Measurements from ENCODE around the gene PRRT2.

The PRRT2 gene

GRCh38 chr16:29805232-29806098 lies 6.5 kb upstream of the PRRT2 start:
- TF ChIP-seq CTCF (IDR thresholded peaks at IDR 0.05; ENCODE audit: borderline replicate concordance, insufficient read depth, low read depth, low read length), result no peak
- H3K4me3 ChIP-seq (ENCODE audit: low read depth, low read length), result peak overlapping the region; percentile 72

DNA sequence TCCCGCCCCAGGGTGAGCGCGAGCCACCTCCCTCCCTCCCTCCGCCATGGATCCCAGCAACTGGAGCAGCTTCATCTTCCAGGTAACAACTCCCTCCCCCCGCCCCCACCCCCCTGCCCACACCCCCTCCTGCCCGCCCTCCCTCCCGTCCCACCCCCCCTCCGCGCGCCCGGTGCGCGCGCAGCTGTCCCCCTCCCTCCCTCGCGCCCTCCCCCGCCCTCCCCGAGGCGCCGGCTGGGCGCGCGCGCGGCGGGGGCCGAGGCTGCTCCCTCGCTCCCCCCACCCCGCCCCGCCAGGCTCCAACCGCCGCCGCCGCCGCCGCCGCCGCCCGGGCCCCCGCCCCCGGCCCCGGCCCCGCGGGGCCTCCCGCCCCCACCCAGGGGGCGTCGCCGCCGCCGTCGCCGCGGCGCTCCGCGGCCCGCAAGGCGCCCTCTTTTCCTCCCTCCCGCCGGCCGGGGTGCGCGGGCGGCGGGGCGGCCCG lies 5.9 kb upstream of the PRRT2 start, which contains the start of gene MAZ:
MAZ (plus strand) TSS at position 431 of the 481 bp plus-strand sequence. CDS start 173 bp downstream, outside the sequence.
- TF ChIP-seq CTCF (IDR thresholded peaks at IDR 0.05; ENCODE audit: borderline replicate concordance, insufficient read depth, low read depth, low read length), result no peak
- H3K4me3 ChIP-seq (ENCODE audit: low read depth, low read length), result peak within 1 kb of the TSS; percentile 60

DNA sequence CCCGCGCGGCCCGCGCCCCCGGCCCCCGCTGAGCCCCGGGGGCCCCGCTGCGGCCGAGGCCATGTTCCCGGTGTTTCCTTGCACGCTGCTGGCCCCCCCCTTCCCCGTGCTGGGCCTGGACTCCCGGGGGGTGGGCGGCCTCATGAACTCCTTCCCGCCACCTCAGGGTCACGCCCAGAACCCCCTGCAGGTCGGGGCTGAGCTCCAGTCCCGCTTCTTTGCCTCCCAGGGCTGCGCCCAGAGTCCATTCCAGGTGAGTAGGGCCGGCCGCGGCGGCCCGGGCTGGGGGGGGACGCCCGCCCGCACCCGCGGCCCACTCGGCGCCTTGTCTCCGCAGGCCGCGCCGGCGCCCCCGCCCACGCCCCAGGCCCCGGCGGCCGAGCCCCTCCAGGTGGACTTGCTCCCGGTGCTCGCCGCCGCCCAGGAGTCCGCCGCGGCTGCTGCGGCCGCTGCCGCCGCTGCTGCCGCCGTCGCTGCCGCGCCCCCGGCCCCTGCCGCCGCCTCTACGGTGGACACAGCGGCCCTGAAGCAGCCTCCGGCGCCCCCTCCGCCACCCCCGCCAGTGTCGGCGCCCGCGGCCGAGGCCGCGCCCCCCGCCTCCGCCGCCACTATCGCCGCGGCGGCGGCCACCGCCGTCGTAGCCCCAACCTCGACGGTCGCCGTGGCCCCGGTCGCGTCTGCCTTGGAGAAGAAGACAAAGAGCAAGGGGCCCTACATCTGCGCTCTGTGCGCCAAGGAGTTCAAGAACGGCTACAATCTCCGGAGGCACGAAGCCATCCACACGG lies 5.2 kb upstream of the PRRT2 start:
- H3K4me3 ChIP-seq (ENCODE audit: low read depth, low read length), result peak overlapping the region; percentile 59
- no peak for TF ChIP-seq CTCF (IDR thresholded peaks at IDR 0.05; ENCODE audit: borderline replicate concordance, insufficient read depth, low read depth, low read length)

DNA sequence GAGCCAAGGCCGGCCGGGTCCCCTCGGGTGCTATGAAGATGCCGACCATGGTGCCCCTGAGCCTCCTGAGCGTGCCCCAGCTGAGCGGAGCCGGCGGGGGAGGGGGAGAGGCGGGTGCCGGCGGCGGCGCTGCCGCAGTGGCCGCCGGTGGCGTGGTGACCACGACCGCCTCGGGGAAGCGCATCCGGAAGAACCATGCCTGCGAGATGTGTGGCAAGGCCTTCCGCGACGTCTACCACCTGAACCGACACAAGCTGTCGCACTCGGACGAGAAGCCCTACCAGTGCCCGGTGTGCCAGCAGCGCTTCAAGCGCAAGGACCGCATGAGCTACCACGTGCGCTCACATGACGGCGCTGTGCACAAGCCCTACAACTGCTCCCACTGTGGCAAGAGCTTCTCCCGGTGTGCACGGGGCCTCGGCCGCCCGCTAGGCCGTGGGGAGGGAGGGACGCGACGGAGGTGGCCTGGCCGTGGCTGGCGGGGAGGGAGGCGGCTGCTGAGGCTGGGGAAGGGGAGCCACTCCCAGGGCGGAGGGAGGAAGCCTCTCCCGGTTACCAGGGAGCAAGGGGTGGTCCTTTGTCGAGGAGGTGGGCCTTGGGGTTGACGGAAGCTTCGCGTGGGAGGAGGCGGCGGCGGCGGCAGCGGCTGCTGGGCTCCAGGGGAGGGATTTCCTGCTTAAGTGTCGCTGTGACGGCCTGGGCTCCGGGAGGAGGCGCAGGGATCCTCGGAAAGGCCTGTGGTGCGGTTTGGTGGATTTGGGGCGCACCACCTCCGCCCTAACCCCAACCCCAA lies 4.4 kb upstream of the PRRT2 start:
- peak; percentile 73 for TF ChIP-seq CTCF (IDR thresholded peaks at IDR 0.05; ENCODE audit: borderline replicate concordance, insufficient read depth, low read depth, low read length)
- peak overlapping the region; percentile 59 for H3K4me3 ChIP-seq (ENCODE audit: low read depth, low read length)

GRCh38 chr16:29808219-29808900 lies 3.6 kb upstream of the PRRT2 start:
- no peak for TF ChIP-seq CTCF (IDR thresholded peaks at IDR 0.05; ENCODE audit: borderline replicate concordance, insufficient read depth, low read depth, low read length)
- peak overlapping the region; percentile 59 for H3K4me3 ChIP-seq (ENCODE audit: low read depth, low read length)

GRCh38 chr16:29809031-29809747 lies 2.8 kb upstream of the PRRT2 start:
- no peak for TF ChIP-seq CTCF (IDR thresholded peaks at IDR 0.05; ENCODE audit: borderline replicate concordance, insufficient read depth, low read depth, low read length)
- peak overlapping the region; percentile 2 for H3K4me3 ChIP-seq (ENCODE audit: low read depth, low read length)
